ENCODE data around the gene PCDHB7.
A peak's percentile ranks its signal among the peaks of the same experiment; 100 is the strongest.

DNA sequence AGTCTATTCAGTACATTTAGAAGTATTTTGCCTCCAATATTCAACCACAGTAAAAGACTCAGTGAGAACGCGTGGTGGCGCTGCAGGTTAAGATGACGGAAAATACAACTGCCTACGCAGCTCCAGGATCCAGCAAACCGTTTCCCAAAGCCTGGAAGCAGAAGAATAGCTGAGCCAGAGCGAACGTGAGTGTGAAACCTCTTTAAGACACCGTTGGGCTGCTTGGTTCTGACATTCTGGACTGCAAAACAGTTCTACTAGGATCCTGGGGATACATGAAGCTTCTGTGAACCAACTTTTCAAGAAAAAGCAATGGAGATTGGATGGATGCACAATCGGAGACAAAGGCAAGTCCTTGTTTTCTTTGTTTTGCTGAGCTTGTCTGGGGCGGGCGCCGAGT is 9.8 kb downstream of the PCDHB7 start, which contains the start of gene PCDHB16:
- TF ChIP-seq, protein P1, sequence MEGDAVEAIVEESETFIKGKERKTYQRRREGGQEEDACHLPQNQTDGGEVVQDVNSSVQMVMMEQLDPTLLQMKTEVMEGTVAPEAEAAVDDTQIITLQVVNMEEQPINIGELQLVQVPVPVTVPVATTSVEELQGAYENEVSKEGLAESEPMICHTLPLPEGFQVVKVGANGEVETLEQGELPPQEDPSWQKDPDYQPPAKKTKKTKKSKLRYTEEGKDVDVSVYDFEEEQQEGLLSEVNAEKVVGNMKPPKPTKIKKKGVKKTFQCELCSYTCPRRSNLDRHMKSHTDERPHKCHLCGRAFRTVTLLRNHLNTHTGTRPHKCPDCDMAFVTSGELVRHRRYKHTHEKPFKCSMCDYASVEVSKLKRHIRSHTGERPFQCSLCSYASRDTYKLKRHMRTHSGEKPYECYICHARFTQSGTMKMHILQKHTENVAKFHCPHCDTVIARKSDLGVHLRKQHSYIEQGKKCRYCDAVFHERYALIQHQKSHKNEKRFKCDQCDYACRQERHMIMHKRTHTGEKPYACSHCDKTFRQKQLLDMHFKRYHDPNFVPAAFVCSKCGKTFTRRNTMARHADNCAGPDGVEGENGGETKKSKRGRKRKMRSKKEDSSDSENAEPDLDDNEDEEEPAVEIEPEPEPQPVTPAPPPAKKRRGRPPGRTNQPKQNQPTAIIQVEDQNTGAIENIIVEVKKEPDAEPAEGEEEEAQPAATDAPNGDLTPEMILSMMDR (conservative IDR thresholded peaks at IDR 0.05; ENCODE audit: low read depth in 2 of 2): peak; percentile 83 to 85
- no peak for TF ChIP-seq ZNF114 (CRISPR knock-in tag; IDR thresholded peaks at IDR 0.05)
- TF ChIP-seq CREB1 (CRISPR knock-in tag; IDR thresholded peaks at IDR 0.05; ENCODE audit: low read depth): peak; percentile 69
- TF ChIP-seq EZH2phosphoT487 (IDR thresholded peaks at IDR 0.05; ENCODE audit: unreplicated experiment): no peak
- TF ChIP-seq EZH2 (IDR thresholded peaks at IDR 0.05; ENCODE audit: low read depth, unreplicated experiment): no peak
- TF ChIP-seq, protein P2, sequence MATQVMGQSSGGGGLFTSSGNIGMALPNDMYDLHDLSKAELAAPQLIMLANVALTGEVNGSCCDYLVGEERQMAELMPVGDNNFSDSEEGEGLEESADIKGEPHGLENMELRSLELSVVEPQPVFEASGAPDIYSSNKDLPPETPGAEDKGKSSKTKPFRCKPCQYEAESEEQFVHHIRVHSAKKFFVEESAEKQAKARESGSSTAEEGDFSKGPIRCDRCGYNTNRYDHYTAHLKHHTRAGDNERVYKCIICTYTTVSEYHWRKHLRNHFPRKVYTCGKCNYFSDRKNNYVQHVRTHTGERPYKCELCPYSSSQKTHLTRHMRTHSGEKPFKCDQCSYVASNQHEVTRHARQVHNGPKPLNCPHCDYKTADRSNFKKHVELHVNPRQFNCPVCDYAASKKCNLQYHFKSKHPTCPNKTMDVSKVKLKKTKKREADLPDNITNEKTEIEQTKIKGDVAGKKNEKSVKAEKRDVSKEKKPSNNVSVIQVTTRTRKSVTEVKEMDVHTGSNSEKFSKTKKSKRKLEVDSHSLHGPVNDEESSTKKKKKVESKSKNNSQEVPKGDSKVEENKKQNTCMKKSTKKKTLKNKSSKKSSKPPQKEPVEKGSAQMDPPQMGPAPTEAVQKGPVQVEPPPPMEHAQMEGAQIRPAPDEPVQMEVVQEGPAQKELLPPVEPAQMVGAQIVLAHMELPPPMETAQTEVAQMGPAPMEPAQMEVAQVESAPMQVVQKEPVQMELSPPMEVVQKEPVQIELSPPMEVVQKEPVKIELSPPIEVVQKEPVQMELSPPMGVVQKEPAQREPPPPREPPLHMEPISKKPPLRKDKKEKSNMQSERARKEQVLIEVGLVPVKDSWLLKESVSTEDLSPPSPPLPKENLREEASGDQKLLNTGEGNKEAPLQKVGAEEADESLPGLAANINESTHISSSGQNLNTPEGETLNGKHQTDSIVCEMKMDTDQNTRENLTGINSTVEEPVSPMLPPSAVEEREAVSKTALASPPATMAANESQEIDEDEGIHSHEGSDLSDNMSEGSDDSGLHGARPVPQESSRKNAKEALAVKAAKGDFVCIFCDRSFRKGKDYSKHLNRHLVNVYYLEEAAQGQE (IDR thresholded peaks at IDR 0.05; ENCODE audit: unreplicated experiment): no peak
- TF ChIP-seq POLR2AphosphoS5 (IDR thresholded peaks at IDR 0.05; ENCODE audit: low read depth): no peak
